Body of pancreas (tissue), 4 donors: ENCODE measurements around the gene COX5A. TPM values are rescaled to one million over a fixed set of nuclear protein-coding genes. Genes with fewer than 3 reads are reported as not detected.
A peak's percentile ranks its signal among the peaks of the same experiment; 100 is the strongest.
"Not testable (repeated sequence)": the region's sequence is repeated elsewhere in the genome, so short reads cannot be mapped to it uniquely, and the experiment has no call there.

Source experiments
- ATAC-seq: fragments of 150-250 bp; one replicate; pipeline ENCODE4 v1.9.1; 2016
- DNase-seq, 4 donors: peaks; one replicate each; pipeline ENCODE4 v3.0.0-alpha.2; 2019
- H3K27ac ChIP-seq, 4 donors: fragments of 200-600 bp; sonication (generic); 1 replicate in 3 of 4; 2 replicates in 1 of 4; pipeline versions ENCODE4 v1.5.1 to v1.6.1; 2016 to 2019; ENCODE audit warnings: mild to moderate bottlenecking in 1 of 4, mixed read lengths in 1 of 4, moderate library complexity in 1 of 4
- H3K27me3 ChIP-seq, 2 donors: fragments of 200-600 bp; sonication (generic); one replicate each; pipeline ENCODE4 v1.6.0; 2016; ENCODE audit warnings: mild to moderate bottlenecking in 1 of 2
- H3K36me3 ChIP-seq, 2 donors: fragments of 200-600 bp; sonication (generic); replicated peaks in 1 of 2; 2 replicates each; pipeline ENCODE4 v1.5.1; 2016; ENCODE audit warnings: low read depth in 2 of 2; ENCODE audit not compliant: insufficient read depth in 1 of 2
- H3K4me1 ChIP-seq: fragments of 200-600 bp; sonication (generic); one replicate; pipeline ENCODE4 v1.6.0; 2016
- H3K4me3 ChIP-seq, 2 donors: fragments of 200-600 bp; sonication (generic); 1 replicate in 1 of 2; 2 replicates in 1 of 2; pipeline ENCODE4 v1.5.1; 2016 to 2019
- H3K9me3 ChIP-seq, 3 donors: fragments of 200-600 bp; sonication (generic); 1 replicate in 2 of 3; 2 replicates in 1 of 3; pipeline ENCODE4 v1.5.1; 2016
- CTCF ChIP-seq, 7 experiments: fragments of 450-650 bp in 4 of 7; fragments of 200-600 bp in 3 of 7; sonication (generic) in 3 of 7; IDR thresholded peaks; one replicate each; pipeline ENCODE4 v1.5.1; 2016 to 2019; ENCODE audit warnings: antibody characterized with exemption in 7 of 7
- POLR2A ChIP-seq, 3 donors: fragments of 450-650 bp; IDR thresholded peaks; one replicate each; pipeline ENCODE4 v1.6.1; 2016; ENCODE audit warnings: antibody characterized with exemption in 3 of 3, mild to moderate bottlenecking in 2 of 3
- WGBS, 2 donors: methylation state at CpG; one replicate each; pipeline ENCODE4 v1.1.5; 2017; 5-methylcytosine and 5-hydroxymethylcytosine counted together
- intact Hi-C: fragments of 100-400 bp; cut with DNase I; formaldehyde crosslinking; loops from one replicate; pipeline ENCODE4 v1.15.1; 2023
- total RNA-seq, 2 donors: library from RNA; depleted of rRNA; stranded (reverse); fragments of >200 nt; gene quantifications; one replicate each; pipeline ENCODE4 v1.1.0, GENCODE V29; 2016

COX5A gene
- total RNA-seq, 2 donors from 2014 or later, result 50.1 to 61.5 TPM

GRCh38 chr15:74901612-74902063 is 36.2 kb downstream of the COX5A start:
- DNase-seq (peak; percentile 66 to 74 (median 70)), ATAC-seq (peak; percentile 64)
- WGBS, 2 donors, result 2 to 5% methylated on average over 5 of the region's 5 CpGs
- H3K36me3 ChIP-seq, result peaks cover 1 to 6% of the 10 kb centered on the region in 2 donors
- H3K9me3 ChIP-seq, result no peaks in the 10 kb centered on the region
- intact Hi-C loops, result loop anchor here (10.0 kb wide), 1 partner anchor 57 kb away; the partner anchor contains the start of gene ULK3
- H3K27me3 ChIP-seq, result no peaks in the 10 kb centered on the region
- H3K27ac ChIP-seq, result peak overlapping the region in 1 of 4 donors; percentile 13
- H3K4me1 ChIP-seq, result peaks cover 24% of the 10 kb centered on the region
- TF ChIP-seq POLR2A (IDR thresholded peaks at IDR 0.05), result no peak
- TF ChIP-seq CTCF (IDR thresholded peaks at IDR 0.05), result peak; percentile 75 to 97 (median 85)
- no peak overlapping the region for H3K4me3 ChIP-seq

DNA sequence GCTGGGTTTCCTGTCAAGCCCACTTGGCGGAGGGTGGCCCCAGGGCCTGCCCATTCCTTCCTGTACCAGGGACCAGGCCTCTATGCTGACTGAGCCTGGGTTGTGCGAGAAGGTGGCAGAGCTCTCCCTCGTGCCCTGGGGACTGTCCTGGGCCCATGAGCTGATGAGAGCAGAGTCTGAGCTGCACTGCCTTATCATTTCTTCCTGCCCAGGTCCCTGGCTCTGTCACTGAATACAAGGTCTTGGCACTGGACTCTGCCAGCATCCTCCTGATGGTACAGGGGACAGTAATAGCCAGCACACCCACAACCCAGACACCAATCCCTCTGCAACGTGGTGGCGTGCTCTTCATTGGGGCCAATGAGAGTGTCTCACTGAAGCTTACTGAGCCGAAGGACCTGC is 40.6 kb downstream of the COX5A start:
- DNase-seq, result no peak
- Histone ChIP-seq H3K4me3 (no peak overlapping the region), H3K36me3 (peaks cover 0 to 5% of the 10 kb centered on the region in 2 donors), H3K4me1 (peaks cover 22% of the 10 kb centered on the region), H3K27ac (no peak overlapping the region), H3K9me3 (no peaks in the 10 kb centered on the region), H3K27me3 (no peaks in the 10 kb centered on the region)
- TF ChIP-seq POLR2A (IDR thresholded peaks at IDR 0.05) (no peak), CTCF (IDR thresholded peaks at IDR 0.05) (no peak)
- no peak for ATAC-seq
- 83% methylated on average over 6 of the region's 6 CpGs; no CpG with 5 or more reads in 1 of the 2 donors for WGBS, 2 donors
- intact Hi-C loops, result no loop called here

- intact Hi-C loops, result no loop called here
- DNase-seq (no peak), ATAC-seq (no peak)
- no peak for TF ChIP-seq POLR2A (IDR thresholded peaks at IDR 0.05)
- no peak for TF ChIP-seq CTCF (IDR thresholded peaks at IDR 0.05)
- Histone ChIP-seq H3K4me3 (no peak overlapping the region), H3K4me1 (peaks cover 24% of the 10 kb centered on the region), H3K27me3 (no peaks in the 10 kb centered on the region), H3K9me3 (no peaks in the 10 kb centered on the region), H3K36me3 (no peaks in the 10 kb centered on the region), H3K27ac (no peak overlapping the region)
- WGBS, 2 donors, result 86 to 89% methylated on average over 3 of the region's 3 CpGs
Measured at GRCh38 chr15:74896316-74896715, 41.6 kb downstream of the COX5A start.

DNA sequence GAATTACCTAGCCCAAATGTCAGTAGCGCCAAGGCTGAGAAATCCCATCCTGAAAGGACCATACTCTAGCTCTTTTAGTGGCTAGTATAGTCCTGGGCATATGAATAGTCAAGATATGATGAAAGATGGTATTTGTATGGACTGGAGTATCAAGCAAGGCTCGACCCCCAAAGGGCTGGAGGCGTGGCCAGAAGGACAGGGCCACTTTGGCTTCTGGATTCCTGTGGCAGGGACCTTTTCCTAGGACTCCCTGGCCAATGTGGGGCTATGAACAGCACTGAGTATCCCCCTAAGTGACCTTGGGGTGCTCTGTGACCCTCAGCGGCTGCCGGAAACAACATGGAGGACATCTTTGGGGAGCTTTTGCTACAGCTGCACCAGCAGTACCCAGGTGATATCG is 42.0 kb downstream of the COX5A start:
- H3K27me3 ChIP-seq, result no peaks in the 10 kb centered on the region
- WGBS, 2 donors, result 87 to 96% methylated on average over 5 to 6 of the region's 6 CpGs
- no peaks in the 10 kb centered on the region for H3K9me3 ChIP-seq
- H3K4me3 ChIP-seq, result no peak overlapping the region
- TF ChIP-seq POLR2A (IDR thresholded peaks at IDR 0.05), result no peak
- TF ChIP-seq CTCF (IDR thresholded peaks at IDR 0.05), result no peak
- H3K36me3 ChIP-seq, result no peaks in the 10 kb centered on the region
- no peak overlapping the region for H3K27ac ChIP-seq
- no peak for ATAC-seq
- no peak for DNase-seq
- peaks cover 26% of the 10 kb centered on the region for H3K4me1 ChIP-seq
- intact Hi-C loops, result no loop called here

DNA sequence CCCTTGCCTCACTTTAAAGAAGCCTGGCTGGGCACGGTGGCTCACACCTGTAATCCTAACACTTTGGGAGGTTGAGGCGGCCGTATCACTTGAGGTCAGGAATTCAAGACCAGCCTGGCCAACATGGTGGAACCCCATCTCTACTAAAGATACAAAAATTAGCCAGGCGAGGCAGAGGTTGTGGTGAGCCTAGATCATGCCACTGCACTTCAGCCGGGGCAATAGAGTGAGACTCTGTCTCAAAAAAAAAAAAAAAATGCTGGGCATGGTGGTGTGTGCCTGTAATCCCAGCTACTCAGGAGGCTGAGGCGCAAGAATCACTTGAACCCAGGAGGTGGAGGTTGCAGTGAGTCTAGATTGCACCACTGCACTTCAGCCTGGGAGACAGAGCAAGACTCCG is 43.5 kb downstream of the COX5A start:
- ATAC-seq, H3K9me3 ChIP-seq, H3K27ac ChIP-seq, DNase-seq, H3K4me3 ChIP-seq, intact Hi-C loops, H3K27me3 ChIP-seq, H3K36me3 ChIP-seq: not testable (repeated sequence)
- H3K4me1 ChIP-seq, result peaks cover 36% of the 10 kb centered on the region
- 97 to 98% methylated on average over 7 of the region's 7 CpGs for WGBS, 2 donors
